Urothelium cell line (cell line): ENCODE results near the gene AARS2.

Experiments
- DNase-seq: peaks from one replicate; pipeline ENCODE4 v3.0.0; 2011; ENCODE audit warnings: low spot score, mixed read lengths
- FAIRE-seq: peaks from 2 replicates; lab custom pipeline; 2011; peaks lifted over from hg19 to GRCh38; lab: Jason Lieb, UNC

Gene AARS2

GRCh38 chr6:44301782-44302564 is 11.2 kb downstream of the AARS2 start:
- DNase-seq (no peak), FAIRE-seq (no peak)

GRCh38 chr6:44301106-44301505 is 12.0 kb downstream of the AARS2 start:
- FAIRE-seq (no peak), DNase-seq (no peak)

GRCh38 chr6:44300292-44300823 is 12.8 kb downstream of the AARS2 start:
- no peak for DNase-seq
- FAIRE-seq, result no peak

DNA sequence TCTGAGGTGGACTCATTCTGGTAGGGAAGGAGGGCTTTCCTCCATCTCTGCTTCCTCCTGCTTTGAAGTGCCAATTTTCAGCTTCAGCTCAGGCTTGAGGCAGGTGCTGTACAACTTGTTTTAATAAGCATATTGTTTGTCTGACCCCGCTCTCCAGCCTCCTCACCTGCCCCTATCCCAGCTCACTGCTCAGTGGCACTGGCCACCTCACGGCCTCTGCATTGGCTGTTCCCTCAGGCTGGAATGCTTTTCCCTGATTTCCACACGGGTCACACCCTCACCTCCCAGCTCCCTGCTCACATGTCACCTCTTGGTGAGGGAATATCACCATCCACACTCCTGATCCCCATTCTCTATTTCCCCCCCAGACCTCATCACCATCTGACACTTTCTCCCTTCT is 14.3 kb downstream of the AARS2 start:
- DNase-seq (no peak), FAIRE-seq (no peak)

- no peak for DNase-seq
- FAIRE-seq, result no peak
Observed at GRCh38 chr6:44298055-44298803, 14.9 kb downstream of the AARS2 start.

GRCh38 chr6:44297063-44298038 is 15.8 kb downstream of the AARS2 start:
- no peak for DNase-seq
- no peak for FAIRE-seq

- DNase-seq, result no peak
- no peak for FAIRE-seq
Observed at GRCh38 chr6:44294832-44295791, 18.0 kb downstream of the AARS2 start.

- no peak for FAIRE-seq
- DNase-seq, result no peak
Observed at GRCh38 chr6:44292661-44293365, 20.3 kb downstream of the AARS2 start.

- DNase-seq, result no peak
- peak; percentile 17 for FAIRE-seq
Observed at GRCh38 chr6:44291841-44292240, 21.3 kb downstream of the AARS2 start.

DNA sequence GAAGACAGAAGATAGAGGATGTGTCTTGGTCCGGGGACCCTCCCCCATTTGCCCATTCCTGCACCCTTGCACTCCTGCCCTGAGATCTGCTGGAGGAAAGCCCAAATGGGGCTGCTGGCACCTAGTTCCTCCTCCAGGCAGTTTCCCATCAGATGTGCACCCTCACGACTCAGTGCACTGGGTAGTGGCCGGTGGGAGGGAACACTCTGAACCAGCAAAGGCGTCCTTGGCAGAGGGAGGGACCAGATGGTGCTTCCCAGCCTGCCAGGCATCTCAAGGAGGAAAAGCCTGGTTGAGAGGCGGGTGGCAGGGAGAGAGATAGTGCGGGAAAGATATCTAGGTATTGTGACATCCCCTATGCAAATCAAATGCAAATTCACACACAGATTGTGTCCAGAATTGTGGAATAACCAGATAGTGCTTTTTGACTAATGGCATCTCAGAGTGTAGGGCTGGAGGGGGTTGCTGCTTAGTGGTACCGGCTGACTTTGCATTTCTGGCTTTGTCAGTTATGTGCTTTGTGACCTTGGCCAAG is 23.4 kb downstream of the AARS2 start:
- FAIRE-seq (no peak), DNase-seq (no peak)

DNA sequence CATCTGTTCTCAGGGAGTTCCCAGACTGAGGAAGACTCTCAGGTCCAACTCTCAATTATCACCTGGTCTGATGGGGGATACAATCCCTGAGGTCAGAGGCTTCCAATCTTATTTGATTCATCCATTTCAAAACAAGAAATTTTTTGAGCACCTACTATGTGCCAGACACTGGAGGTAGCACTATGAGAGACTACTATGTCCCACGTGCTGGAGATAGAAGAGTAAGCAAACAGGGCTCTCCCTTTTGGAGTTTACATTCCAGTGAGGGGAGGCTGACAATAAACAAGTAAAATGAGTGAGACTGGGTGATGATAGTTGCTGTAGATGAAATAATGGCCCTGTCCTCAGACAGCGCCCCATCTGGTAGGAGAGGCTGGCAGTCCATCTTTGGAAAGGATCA is 26.4 kb downstream of the AARS2 start:
- no peak for DNase-seq
- no peak for FAIRE-seq

GRCh38 chr6:44286285-44286565 is 26.9 kb downstream of the AARS2 start:
- FAIRE-seq, result no peak

GRCh38 chr6:44285552-44286284 is 27.4 kb downstream of the AARS2 start:
- FAIRE-seq, result no peak
- DNase-seq, result peak; percentile 44

More at GRCh38 chr6:44286285-44286565, 26.9 kb downstream of the AARS2 start:
- DNase-seq, result no peak

DNA sequence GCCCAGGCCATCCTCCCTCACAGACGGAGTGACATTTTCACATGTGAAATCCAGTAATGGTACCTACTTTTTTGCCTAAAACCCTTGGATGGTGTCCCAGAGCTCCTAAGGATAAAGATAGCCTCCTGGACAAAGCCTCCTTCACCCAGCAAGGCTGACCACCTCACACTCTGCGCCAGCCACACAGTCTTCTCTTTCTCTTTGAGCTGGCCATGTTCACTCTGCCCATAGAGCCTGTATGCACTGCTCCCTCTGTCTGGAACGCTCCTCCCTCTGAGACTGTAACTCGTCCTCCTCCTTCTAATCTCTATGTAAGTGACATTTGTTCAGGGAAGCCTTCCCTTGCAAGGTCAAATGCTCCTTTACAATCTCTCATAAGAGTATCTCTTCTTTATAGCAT is 28.3 kb downstream of the AARS2 start:
- no peak for DNase-seq
- FAIRE-seq, result no peak

GRCh38 chr6:44284121-44284520 is 29.0 kb downstream of the AARS2 start:
- DNase-seq (no peak), FAIRE-seq (no peak)

DNA sequence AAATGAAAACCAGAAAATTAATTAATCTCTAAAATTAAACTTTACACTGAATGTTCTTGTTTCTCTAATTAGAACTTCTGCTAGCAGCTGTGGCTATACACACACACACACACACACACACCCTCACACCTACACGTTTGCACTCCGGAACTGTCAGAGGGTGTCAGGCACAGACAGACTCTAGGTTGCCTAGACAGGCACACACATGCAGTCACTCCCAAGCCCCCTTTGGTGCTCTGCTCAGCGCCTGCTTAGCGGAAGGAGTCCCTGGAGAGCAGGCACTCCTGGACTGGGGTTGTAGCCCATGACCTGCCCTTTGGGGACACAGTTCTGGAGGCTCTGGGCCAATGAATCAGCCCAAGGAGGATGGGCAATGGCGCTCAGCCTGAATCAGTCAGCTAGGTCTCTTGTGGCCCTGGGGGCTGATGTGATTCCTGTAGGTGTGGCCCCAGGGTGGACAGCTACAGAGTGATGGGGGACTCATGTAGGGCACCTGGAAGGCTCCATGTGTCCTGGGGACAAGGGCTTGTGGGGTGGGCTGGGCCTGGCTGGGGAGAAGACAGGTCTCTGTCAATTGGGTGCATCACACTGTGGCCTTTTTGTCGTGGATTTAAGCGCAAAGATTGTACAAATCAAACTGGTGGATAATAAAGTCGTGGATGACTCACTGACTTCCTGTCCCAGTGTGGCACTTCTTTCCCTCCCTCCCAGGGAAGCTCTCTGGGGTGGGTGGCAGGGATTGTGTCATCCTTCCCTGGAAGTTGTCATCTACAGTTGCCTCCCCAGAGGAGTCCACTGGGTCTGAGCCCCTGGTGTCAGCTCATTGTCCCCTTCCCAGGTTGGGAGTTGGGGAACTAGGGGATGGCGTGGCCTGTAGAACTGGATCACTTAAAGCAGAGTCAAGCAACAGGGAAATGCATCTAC is 34.1 kb downstream of the AARS2 start:
- FAIRE-seq (peak; percentile 32), DNase-seq (peak; percentile 40)

- no peak for FAIRE-seq
- no peak for DNase-seq
Observed at GRCh38 chr6:44278315-44278714, 34.8 kb downstream of the AARS2 start.
